GM12801 (cell line): ENCODE results near the gene PRPH2.

Experiments
- CTCF ChIP-seq: IDR thresholded peaks from one replicate; pipeline ENCODE4 v1.5.1; 2011; ENCODE audit warnings: control low read depth; ENCODE audit not compliant: insufficient read length; ENCODE audit errors: extremely low read depth

The PRPH2 gene

GRCh38 chr6:42746463-42747391 is 24.3 kb upstream of the PRPH2 start:
- TF ChIP-seq CTCF, result no peak

GRCh38 chr6:42745640-42746462 is 23.5 kb upstream of the PRPH2 start, which contains the start of gene TBCC:
TSS of gene TBCC (minus strand) at chr6:42746103. CDS start at chr6:42746073, 30 bp downstream.
- no peak for TF ChIP-seq CTCF

- no peak for TF ChIP-seq CTCF
These were observed 22.8 kb upstream of the PRPH2 start for GRCh38 chr6:42745083-42745639.

GRCh38 chr6:42744351-42744893 is 22.0 kb upstream of the PRPH2 start:
- no peak for TF ChIP-seq CTCF

GRCh38 chr6:42742116-42742894 is 19.9 kb upstream of the PRPH2 start:
- no peak for TF ChIP-seq CTCF

GRCh38 chr6:42740725-42741124 is 18.3 kb upstream of the PRPH2 start:
- no peak for TF ChIP-seq CTCF
